GM19240 (cell line): ENCODE data around the gene ASPSCR1.
"Not testable (repeated sequence)": the region's sequence is repeated elsewhere in the genome, so short reads cannot be mapped to it uniquely, and the experiment has no call there.

Source experiments
- DNase-seq: peaks from one replicate; pipeline ENCODE4 v3.0.0; 2011; ENCODE audit warnings: low spot score; ENCODE audit not compliant: insufficient read length

Gene ASPSCR1

DNA sequence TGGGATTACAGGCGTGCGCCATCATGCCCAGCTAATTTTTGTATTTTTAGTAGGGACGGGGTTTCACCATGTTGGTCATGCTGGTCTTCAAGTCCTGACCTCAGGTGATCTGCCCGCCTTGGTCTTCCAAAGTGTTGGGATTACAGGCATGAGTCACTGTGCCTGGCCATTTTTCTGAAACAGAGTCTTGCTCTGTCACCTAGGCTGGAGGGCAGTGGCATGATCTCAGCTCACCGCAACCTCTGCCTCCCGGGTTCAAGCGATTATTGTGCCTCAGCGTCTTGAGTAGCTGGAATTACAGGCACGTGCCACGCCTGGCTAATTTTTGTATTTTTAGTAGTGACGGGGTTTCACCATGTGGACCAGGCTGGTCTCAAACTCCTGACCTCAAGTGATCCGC is 4.1 kb downstream of the ASPSCR1 start:
- DNase-seq: not testable (repeated sequence)

DNA sequence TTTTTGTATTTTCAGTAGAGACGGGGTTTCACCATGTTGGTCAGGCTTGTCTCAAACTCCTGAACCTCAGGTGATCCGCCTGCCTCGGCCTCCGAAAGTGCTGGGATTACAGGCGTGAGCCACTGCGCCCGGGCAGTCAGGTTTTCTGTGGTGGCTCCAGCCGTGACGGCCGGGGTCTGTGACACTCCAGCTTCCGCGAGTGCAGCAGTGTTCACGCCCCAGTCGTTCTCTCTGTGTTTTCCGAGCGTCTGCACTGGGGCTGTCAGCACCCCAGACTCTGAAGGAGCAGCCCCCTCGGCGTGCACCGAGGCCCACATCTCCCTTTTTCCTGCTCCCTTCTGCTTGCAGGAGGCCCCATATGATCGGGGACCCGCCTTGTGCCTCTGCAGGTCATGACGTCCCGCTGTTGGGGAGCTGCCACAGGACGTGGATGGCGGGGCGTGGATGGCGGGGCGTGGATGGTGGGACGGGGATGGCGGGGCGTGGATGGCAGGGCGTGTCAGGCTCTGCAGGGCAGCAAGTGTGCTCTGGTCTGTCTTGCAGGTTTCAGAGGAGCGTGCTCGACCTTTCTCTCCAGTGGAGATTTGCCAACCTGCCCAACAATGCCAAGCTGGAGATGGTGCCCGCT is 5.7 kb downstream of the ASPSCR1 start:
- DNase-seq: no peak

DNA sequence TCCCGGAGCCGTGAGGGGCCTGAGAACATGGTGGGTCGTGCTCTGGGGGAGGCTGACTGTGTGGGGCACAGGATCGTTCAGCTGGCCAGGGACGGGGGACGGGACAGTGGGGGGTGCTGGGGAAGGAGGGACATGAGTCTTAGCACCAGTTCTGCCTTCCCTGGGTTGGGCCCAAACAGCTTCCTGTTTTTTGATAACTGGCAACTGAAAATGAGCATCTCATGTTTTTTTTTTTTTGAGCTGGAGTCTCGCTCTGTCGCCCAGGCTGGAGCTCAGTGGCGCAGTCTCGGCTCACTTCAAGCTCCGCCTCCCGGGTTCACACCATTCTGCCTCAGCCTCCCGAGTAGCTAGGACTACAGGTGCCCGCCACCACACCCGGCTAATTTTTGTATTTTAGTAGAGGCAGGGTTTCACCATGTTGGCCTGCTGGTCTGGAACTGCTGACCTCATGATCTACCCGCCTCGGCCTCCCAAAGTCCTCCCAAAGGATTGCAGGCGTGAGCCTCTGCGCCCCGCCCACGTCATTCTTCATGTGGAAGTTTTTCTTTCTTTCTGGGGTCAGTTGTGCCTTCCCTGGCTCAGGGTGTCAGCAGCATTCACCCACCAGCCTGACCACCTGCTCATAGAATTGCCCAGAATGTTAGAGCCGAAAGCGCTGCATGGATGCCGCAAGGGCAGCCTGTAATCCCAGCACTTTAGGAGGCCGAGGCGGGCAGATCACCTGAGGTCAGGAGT is 6.4 kb downstream of the ASPSCR1 start:
- no peak for DNase-seq

DNA sequence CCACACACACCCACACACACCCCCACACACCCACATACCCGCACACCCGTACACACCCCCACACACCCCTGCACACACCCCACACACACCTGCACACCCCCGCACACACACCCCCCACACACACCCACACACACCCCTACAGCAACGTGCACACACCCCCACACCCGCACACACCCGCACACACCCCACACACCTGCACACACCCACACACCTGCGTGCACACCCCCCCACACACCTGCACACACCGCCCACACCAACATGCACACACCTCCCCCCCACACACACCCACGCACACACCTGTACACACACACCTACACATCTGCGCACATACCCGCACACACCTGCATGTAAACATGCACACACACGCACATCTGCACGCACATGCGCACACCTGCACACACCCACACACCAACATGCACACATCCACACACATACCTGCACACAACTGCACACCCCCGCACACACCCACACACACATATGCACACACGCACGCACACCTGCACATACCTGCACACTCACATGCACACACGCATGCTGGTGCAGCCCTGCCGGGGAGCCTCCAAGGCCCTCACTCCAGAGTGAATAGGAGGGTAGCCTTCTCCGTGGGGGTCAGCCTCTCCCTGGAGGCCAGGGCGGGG is 7.5 kb downstream of the ASPSCR1 start:
- DNase-seq: no peak

- DNase-seq: no peak
These were observed 9.2 kb downstream of the ASPSCR1 start for GRCh38 chr17:81986606-81987005.

DNA sequence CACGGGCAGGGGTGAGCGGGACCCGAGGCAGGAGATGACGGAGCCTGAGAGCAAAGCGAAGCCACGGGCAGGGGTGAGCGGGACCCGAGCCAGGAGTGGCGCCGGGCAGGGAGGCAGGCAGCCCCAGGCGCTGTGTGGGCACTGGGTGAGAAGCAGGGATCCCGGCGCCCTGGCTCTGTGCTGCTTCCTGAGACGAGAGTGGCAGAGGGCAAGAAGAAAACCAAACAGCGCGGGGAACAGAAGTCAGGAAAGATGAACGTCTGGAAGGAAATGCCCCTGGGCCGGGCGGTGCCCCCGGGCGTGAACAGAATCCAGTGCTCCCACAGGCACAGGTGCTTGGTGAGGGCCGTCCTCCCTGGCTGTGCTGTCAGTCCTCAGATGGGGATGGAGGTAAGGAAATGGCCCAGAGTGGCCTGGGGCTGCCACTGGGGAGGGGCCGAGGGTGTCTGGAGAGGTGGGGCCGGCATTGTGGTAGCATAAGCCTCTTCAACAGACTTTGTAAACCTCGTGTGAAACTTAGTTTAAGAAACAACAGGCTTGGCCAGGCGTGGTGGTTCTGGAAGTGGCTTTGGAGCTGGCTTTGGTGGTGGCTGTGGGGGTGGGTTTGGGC is 9.8 kb downstream of the ASPSCR1 start:
- no peak for DNase-seq

GRCh38 chr17:81990836-81991683 is 13.6 kb downstream of the ASPSCR1 start:
- DNase-seq: no peak

- DNase-seq: no peak
These were observed 14.4 kb downstream of the ASPSCR1 start for GRCh38 chr17:81991684-81992305.

DNA sequence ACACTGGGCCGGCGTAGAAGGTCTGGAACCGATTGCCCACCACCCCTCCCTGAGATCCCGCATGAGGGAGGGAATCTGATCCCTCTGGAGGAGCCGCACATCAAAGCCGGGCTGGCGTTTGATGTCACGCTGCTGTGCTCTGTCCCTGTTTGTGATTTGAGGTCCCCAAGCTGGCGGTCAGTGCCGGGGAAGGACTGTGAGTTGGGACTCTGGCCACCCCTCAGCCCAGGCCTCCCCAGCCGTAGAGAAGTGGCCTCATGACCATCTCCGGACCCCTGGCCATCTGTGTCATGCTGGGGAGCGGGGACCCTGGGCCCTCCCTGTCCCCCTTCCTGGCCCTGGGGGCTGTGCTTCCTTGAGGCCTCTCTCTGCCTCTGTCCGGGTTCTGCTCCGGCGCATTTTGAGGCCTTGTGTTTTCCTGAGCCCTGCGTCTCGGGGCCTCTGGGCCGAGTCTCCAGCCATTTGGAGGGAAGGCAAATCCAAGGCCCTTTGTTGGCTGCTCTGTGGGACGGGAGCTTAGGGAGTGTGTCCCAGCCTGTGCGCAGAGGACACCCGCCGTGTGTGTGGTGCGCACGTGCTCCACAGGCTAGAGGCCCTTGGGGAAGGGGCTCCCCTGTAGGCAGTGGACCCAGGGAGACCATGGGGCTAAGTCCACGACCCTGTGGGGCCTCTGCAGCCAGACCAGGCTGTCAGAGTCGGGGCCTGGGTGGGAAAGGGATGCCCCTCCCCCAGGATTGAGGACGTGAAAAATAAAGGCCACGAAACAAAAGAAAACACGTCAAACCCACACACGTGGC is 15.1 kb downstream of the ASPSCR1 start:
- DNase-seq: no peak

GRCh38 chr17:81993729-81994592 is 16.5 kb downstream of the ASPSCR1 start:
- no peak for DNase-seq

GRCh38 chr17:81994593-81995462 is 17.4 kb downstream of the ASPSCR1 start:
- no peak for DNase-seq

DNA sequence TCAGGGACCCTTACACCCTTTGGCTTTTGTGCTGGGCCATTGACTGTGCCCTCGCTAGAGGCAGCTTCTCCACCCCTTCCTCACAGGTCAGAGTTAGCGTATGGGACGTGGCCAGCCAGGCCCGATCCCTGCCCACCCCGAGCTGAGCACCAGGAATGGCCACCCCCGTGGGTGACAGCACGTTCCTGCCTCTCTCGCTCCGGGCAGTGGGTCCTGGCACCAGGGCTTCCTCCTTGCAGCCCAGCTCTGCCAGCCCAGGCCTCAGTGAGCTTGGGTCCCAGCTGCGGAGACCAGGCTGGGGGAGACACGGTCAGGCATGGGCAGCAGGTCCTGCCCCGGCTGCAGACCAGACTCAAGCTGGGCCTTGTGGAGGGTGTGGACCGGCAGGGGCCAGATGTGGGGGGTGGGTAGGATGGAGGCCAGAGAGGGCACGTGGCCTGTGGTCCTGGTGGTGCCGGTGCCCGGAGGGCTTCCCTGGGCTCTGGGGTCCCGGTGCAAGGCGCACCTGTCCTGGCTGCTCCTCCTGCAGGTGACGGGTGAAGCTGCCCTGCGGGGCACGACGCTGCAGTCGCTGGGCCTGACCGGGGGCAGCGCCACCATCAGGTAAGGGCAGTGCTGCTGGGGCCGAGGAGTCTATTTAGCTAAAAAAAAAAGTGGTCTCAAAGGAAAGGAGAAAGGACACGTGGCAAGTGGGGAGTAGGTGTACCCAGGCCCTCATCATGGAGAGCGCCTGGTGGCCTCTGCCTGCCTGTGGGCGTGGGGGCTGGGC is 18.2 kb downstream of the ASPSCR1 start:
- DNase-seq: no peak

DNA sequence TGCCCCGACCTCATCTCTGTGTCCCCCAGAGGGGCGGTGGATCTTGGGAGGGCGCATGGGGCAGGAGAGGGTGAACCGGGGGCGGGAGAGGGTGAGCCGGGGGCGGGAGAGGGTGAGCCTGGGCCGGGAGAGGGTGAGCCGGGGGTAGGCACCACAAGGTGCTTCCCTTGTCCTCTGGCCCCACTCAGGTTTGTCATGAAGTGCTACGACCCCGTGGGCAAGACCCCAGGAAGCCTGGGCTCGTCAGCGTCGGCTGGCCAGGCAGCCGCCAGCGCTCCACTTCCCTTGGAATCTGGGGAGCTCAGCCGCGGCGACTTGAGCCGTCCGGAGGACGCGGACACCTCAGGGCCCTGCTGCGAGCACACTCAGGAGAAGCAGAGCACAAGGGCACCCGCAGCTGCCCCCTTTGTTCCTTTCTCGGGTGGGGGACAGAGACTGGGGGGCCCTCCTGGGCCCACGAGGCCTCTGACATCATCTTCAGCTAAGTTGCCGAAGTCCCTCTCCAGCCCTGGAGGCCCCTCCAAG is 18.9 kb downstream of the ASPSCR1 start:
- DNase-seq: no peak

DNA sequence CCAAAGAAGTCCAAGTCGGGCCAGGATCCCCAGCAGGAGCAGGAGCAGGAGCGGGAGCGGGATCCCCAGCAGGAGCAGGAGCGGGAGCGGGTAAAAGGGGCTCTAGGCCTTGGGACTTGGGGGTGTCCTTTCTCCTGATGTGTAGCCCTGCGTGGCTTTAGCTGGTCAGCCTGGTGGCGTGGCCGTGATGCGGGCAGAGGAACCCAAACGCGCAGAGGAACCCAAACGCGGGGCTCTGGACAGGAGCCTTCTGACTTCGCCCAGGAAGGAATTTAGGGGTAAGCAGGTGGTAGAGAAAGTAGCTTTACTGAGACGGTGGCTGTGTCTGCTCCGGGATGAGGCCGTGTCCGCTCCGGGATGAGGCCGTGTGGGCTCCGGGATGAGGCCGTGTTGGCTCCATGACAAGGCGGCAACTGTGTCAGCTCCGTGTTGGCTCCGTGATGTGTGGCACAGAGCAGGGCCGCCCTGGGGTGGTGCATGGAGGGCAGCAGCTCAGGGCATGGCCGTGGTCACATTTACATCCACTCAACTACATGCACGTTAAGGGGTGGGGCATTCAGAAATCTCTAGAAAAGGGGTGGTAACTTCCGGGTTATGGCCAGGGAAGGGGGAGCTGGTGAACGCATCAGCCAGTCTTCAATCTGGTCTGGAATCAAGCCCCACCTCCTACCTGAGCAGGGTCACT is 19.5 kb downstream of the ASPSCR1 start:
- no peak for DNase-seq

GRCh38 chr17:81998212-81998611 is 20.8 kb downstream of the ASPSCR1 start:
- no peak for DNase-seq

DNA sequence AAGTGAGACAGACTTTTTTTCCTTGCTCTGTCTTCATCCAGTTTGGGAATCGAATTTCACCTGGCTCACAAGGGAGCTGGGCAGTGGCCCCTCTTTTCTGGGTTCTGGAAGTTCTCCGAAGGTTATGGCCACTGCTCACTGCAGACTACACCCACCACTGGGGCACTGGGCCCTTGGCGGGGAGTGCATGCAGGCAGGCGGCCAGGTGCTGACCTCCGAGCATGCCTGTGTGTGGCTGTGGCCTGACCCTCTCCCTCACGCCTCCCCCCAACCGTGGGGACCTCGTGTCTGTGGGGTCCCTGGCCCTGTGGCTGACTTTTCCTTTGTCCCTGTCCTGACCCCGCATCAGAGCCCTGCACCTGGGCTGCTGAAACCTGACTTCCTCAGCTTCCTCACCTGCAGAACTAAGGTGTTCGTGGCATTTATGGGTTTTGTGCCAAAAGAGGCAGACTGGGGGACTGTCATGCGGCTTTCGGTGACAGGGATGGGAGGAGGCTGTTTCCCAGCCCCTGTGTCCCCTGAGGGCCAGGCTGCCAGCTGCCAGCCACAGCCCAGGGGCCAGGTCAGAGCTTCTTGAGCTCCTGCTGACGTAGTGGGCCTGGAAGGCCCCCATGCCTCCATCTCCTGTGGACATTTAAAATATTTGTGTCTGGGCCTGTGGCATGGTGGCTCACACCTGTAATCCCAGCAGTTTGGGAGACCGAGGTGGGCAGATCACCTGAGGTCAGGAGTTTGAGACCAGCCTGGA is 21.4 kb downstream of the ASPSCR1 start:
- no peak for DNase-seq
